GM12874 (cell line): ENCODE results near the gene PCDH9.

Experiments used
- TF ChIP-seq, protein P1 (sequence below): IDR thresholded peaks from 2 replicates; pipeline ENCODE4 v1.5.1; 2011; ENCODE audit warnings: low read depth, mild to moderate bottlenecking, control low read depth, low read length, moderate library complexity; ENCODE audit not compliant: insufficient read depth

Gene PCDH9

GRCh38 chr13:66518068-66518467, 712.1 kb downstream of the PCDH9 start:
- TF ChIP-seq, protein P1, sequence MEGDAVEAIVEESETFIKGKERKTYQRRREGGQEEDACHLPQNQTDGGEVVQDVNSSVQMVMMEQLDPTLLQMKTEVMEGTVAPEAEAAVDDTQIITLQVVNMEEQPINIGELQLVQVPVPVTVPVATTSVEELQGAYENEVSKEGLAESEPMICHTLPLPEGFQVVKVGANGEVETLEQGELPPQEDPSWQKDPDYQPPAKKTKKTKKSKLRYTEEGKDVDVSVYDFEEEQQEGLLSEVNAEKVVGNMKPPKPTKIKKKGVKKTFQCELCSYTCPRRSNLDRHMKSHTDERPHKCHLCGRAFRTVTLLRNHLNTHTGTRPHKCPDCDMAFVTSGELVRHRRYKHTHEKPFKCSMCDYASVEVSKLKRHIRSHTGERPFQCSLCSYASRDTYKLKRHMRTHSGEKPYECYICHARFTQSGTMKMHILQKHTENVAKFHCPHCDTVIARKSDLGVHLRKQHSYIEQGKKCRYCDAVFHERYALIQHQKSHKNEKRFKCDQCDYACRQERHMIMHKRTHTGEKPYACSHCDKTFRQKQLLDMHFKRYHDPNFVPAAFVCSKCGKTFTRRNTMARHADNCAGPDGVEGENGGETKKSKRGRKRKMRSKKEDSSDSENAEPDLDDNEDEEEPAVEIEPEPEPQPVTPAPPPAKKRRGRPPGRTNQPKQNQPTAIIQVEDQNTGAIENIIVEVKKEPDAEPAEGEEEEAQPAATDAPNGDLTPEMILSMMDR = no peak

GRCh38 chr13:66513728-66514127, 716.4 kb downstream of the PCDH9 start:
- TF ChIP-seq, protein P1 = no peak

DNA sequence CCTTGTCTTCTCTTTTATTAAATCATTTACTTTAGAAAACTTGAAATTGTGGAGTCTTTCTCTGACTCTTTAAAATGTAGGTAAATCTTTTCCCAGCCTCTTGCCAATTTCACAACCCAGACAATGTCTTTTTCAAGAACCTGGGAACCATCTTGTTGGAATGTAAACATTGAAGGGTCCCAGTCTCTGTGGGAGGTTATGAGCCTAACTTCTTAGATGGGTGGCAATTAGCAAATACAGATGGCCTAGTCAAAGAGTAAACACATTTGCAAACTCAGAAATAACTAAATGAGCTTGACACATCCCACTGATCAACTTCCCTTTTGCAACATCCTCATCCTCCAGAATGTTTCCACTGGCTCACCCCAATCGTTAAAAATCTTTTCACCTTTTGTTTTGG, 721.0 kb downstream of the PCDH9 start:
- TF ChIP-seq, protein P1 = no peak

DNA sequence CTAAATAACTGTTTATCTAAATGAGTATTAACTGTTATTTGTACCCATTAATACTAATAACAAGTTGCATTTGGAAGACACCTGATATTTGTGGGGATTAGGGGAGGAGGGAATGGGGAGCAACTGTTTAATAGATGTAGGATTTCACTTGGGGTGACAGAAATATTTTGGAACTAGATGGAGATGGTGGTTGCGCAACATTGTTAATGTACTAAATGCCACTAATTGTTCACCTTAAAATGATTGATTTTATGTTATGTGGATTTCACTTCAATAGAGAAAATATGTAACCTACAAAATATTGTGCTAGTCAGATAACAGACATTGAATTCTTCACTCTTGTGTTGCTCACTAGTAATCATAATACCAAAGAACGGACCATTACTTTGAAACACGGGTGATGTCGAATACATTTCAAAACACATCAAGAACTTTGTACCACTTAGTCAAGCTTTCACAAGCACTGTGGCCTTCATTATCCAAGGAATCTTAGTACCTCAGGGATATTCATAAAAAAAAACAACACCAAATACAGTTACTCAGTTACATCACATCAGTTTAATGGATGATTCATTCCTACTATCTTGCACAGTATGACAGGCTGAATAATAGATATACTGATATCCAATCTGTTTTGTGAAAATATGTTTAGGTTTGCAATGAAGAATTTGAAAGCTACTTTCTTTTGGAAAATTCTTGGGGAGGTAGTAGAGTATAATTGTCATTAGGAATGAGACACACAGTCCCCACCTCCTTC, 721.8 kb downstream of the PCDH9 start:
- TF ChIP-seq, protein P1 = no peak

- TF ChIP-seq, protein P1 = no peak
Observed at GRCh38 chr13:66506979-66507378, 723.2 kb downstream of the PCDH9 start.

DNA sequence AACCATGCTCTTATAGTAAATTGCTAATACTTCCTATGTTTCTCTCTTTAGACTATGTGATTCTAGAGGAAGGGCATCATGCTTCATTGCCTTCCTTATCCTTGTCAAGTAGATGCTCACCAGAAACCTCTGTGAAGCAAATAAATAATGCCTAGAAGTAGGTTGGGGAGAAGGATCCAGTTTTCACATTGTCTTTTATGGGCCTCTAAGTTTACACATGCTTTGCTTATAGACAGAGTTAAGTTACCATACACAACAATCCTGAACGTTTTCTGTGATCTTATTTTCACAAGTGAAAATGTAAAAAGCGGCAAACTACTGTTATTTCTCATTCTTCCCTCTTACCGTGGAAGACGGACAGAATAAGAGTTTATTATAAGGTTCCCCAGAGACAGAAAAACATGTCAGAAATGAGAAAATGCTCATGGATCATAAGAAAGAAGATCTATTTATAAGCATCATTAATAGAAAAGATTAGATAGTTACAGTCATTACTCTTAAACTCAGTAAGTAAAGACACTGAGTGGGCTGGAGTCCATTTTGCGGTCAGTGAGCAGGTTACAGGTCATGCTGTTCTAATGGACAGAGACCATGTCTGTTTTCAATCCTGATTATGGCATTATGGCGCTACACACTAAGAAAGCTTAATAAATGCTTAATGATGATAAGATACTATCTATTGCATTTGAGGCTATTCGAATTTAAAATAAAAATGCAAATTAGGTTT, 723.9 kb downstream of the PCDH9 start:
- TF ChIP-seq, protein P1 = no peak

DNA sequence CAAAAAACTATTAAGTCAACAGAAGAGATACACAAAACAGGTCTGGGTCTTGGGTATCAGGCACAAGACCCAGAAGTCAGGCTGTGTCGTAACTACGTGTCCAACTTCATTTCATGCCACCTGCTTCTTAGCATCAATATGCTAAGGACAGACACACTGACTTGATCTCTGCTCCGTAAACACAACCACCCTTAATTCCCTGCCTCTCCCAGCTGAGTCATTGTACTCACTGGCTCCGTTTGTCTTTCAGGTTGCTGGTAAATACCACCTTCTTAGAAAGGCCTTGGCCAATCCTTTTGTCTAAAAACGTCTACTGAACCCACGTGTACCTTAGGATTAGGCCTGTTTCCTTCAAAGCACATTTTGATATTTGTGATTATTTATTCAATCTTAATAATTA, 726.2 kb downstream of the PCDH9 start:
- TF ChIP-seq, protein P1 = no peak
